ENCODE measurements around the gene CFAP20DC.
"Not testable (repeated sequence)": the region's sequence is repeated elsewhere in the genome, so short reads cannot be mapped to it uniquely, and the experiment has no call there.

Gene CFAP20DC

GRCh38 chr3:59049671-59050331, at the start of gene CFAP20DC:
Gene CFAP20DC, minus strand, starts transcription at chr3:59050025. Its CDS starts 394 bp downstream, at chr3:59049631.
- DNase-seq, result peak; percentile 56 to 61

GRCh38 chr3:59098516-59098915, 48.7 kb upstream of the CFAP20DC start:
- DNase-seq, result not testable (repeated sequence)

- no peak for DNase-seq
Observed at GRCh38 chr3:59094446-59094845, 44.6 kb upstream of the CFAP20DC start.

- no peak for DNase-seq
Observed at GRCh38 chr3:59093521-59093920, 43.7 kb upstream of the CFAP20DC start.

GRCh38 chr3:59088761-59089160, 38.9 kb upstream of the CFAP20DC start:
- no peak for DNase-seq

- DNase-seq, result no peak
Observed at GRCh38 chr3:59085976-59086375, 36.2 kb upstream of the CFAP20DC start.

- no peak for DNase-seq
Observed at GRCh38 chr3:59084583-59084982, 34.8 kb upstream of the CFAP20DC start.

- no peak for DNase-seq
Observed at GRCh38 chr3:59082106-59082505, 32.3 kb upstream of the CFAP20DC start.

- DNase-seq, result no peak
Observed at GRCh38 chr3:59081071-59081470, 31.2 kb upstream of the CFAP20DC start.

- no peak for DNase-seq
Observed at GRCh38 chr3:59079962-59080361, 30.1 kb upstream of the CFAP20DC start.

- DNase-seq, result no peak
Observed at GRCh38 chr3:59074764-59075163, 24.9 kb upstream of the CFAP20DC start.

- no peak for DNase-seq
Observed at GRCh38 chr3:59072681-59073080, 22.9 kb upstream of the CFAP20DC start.

GRCh38 chr3:59069838-59070237, 20.0 kb upstream of the CFAP20DC start:
- no peak for DNase-seq

- DNase-seq, result no peak
Observed at GRCh38 chr3:59065240-59065639, 15.4 kb upstream of the CFAP20DC start.

- DNase-seq, result no peak
Observed at GRCh38 chr3:59064728-59065127, 14.9 kb upstream of the CFAP20DC start.

GRCh38 chr3:59064276-59064675, 14.5 kb upstream of the CFAP20DC start:
- no peak for DNase-seq

GRCh38 chr3:59056706-59057105, 6.9 kb upstream of the CFAP20DC start:
- no peak for DNase-seq

GRCh38 chr3:59052803-59053411, 3.1 kb upstream of the CFAP20DC start:
- no peak for DNase-seq

- not testable (repeated sequence) for DNase-seq
Observed at GRCh38 chr3:59050811-59051414, 1.1 kb upstream of the CFAP20DC start.

GRCh38 chr3:59046839-59047238, 3.0 kb downstream of the CFAP20DC start:
- DNase-seq, result no peak

- DNase-seq, result no peak
Observed at GRCh38 chr3:59043391-59043790, 6.4 kb downstream of the CFAP20DC start.

- no peak for DNase-seq
Observed at GRCh38 chr3:59040902-59041301, 8.9 kb downstream of the CFAP20DC start.

- DNase-seq, result no peak
Observed at GRCh38 chr3:59027607-59028006, 22.2 kb downstream of the CFAP20DC start.

- DNase-seq, result no peak
Observed at GRCh38 chr3:59023612-59024011, 26.2 kb downstream of the CFAP20DC start.

All from hippocampal formation (tissue), 2 donors.